Kidney epithelial cell (primary cell): ENCODE results near the gene CRELD2. TPM values are rescaled to one million over a fixed set of nuclear protein-coding genes. Genes with fewer than 3 reads are reported as not detected.

Experiments used
- DNase-seq: peaks from one replicate; pipeline ENCODE4 v3.0.0-alpha.2; 2010; ENCODE audit warnings: low read depth
- H3K27me3 ChIP-seq: 2 replicates; pipeline ENCODE4 v1.6.0; 2011; ENCODE audit warnings: low read length; ENCODE audit not compliant: control insufficient read depth, insufficient read depth
- H3K36me3 ChIP-seq: 2 replicates; pipeline ENCODE4 v1.5.1; 2011; ENCODE audit warnings: low read length; ENCODE audit not compliant: control insufficient read depth, insufficient read depth
- H3K4me3 ChIP-seq: 2 replicates; pipeline ENCODE4 v1.5.1; 2011; ENCODE audit warnings: low read depth, mild to moderate bottlenecking, control low read depth, low read length
- CTCF ChIP-seq: IDR thresholded peaks from 2 replicates; pipeline ENCODE4 v1.5.1; 2011; ENCODE audit warnings: mild to moderate bottlenecking, moderate library complexity, low read length, control low read depth, inconsistent platforms; ENCODE audit not compliant: insufficient read depth, poor library complexity, severe bottlenecking
- total RNA-seq: library from RNA; depleted of rRNA; stranded (reverse); fragments of >200 nt; gene quantifications from 2 replicates; pipeline ENCODE4 v1.2.3, GENCODE V29; 2015

Gene CRELD2
- total RNA-seq, 1 donor from 2014 or later: 68.2 TPM

GRCh38 chr22:49933236-49934159 is 15.1 kb downstream of the CRELD2 start:
- no peak overlapping the region for H3K4me3 ChIP-seq
- H3K36me3 ChIP-seq: no peaks in the 10 kb centered on the region
- TF ChIP-seq CTCF: no peak
- H3K27me3 ChIP-seq: peaks cover 12% of the 10 kb centered on the region
- DNase-seq: no peak

- DNase-seq: no peak
- peaks cover 5% of the 10 kb centered on the region for H3K27me3 ChIP-seq
- H3K36me3 ChIP-seq: no peaks in the 10 kb centered on the region
- TF ChIP-seq CTCF: no peak
- peak overlapping the region; percentile 17 for H3K4me3 ChIP-seq
Measured at GRCh38 chr22:49934160-49934890, 15.9 kb downstream of the CRELD2 start.

DNA sequence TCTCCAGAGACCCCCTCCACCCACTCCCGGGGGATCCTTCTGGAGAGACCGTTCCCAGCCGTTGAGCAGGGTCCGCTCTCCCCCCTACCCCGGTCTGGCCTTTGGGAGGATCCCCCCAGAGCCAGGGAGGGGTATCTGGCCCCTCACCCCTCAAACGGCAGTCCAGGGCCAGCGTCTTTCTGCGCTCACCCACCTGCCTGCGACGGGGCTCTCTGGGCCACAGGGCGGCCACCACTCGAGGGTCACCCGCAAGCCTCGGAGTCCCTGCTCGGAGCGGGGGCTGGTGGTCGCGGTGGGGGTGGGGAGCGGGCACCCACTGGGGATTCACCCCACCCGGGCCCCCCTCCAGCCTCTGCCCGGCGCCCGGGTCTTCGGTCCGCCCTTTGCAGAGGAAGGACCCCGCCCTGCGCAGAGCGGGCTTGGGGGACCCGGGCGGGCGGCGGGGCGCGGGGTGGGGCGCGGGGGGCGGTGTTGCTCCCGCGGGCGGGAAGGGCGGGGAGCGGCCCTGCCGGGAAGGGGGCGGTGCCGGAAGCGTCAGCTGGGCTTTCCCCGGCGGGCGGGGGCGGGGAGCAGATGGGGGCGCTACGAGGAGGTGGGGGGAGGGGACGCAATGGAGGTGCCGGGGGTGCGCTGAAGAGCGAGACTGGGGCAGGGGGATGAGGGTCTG is 16.6 kb downstream of the CRELD2 start:
- TF ChIP-seq CTCF: no peak
- Histone ChIP-seq H3K4me3 (peak overlapping the region; percentile 17), H3K36me3 (no peaks in the 10 kb centered on the region), H3K27me3 (peaks cover under 1% of the 10 kb centered on the region)
- no peak for DNase-seq

GRCh38 chr22:49935561-49935960 is 17.1 kb downstream of the CRELD2 start:
- no peak for TF ChIP-seq CTCF
- Histone ChIP-seq H3K27me3 (no peaks in the 10 kb centered on the region), H3K36me3 (no peaks in the 10 kb centered on the region), H3K4me3 (peak overlapping the region; percentile 11)
- no peak for DNase-seq

GRCh38 chr22:49936018-49936972 is 17.9 kb downstream of the CRELD2 start:
- no peak for DNase-seq
- H3K36me3 ChIP-seq: no peaks in the 10 kb centered on the region
- H3K4me3 ChIP-seq: peak overlapping the region; percentile 7

More at GRCh38 chr22:49936018-49936972, 17.9 kb downstream of the CRELD2 start:
- TF ChIP-seq CTCF: no peak
- H3K27me3 ChIP-seq: no peaks in the 10 kb centered on the region
